Tibial artery (tissue), 4 donors: ENCODE measurements around the gene NPAS3.

Experiments
- DNase-seq, 2 donors: peaks; one replicate each; pipeline ENCODE4 v3.0.0-alpha.2; 2019
- H3K27ac ChIP-seq, 2 donors: fragments of 200-600 bp; sonication (generic) in 1 of 2; 1 replicate in 1 of 2; 2 replicates in 1 of 2; pipeline ENCODE4 v1.5.1; 2018 to 2019; ENCODE audit warnings: mild to moderate bottlenecking in 1 of 2
- H3K27me3 ChIP-seq, 2 donors: fragments of 200-600 bp; sonication (generic) in 1 of 2; one replicate each; pipeline versions ENCODE4 v1.5.1 to v1.6.0; 2016 to 2019
- H3K36me3 ChIP-seq, 3 donors: fragments of 200-600 bp; sonication (generic) in 2 of 3; one replicate each; pipeline ENCODE4 v1.5.1; 2016 to 2019; ENCODE audit warnings: mild to moderate bottlenecking in 2 of 3
- H3K4me1 ChIP-seq, 4 donors: fragments of 200-600 bp; sonication (generic) in 2 of 4; 1 replicate in 3 of 4; 2 replicates in 1 of 4; pipeline ENCODE4 v1.5.1; 2016 to 2019
- H3K4me3 ChIP-seq, 2 donors: fragments of 200-600 bp; sonication (generic) in 1 of 2; 1 replicate in 1 of 2; 2 replicates in 1 of 2; pipeline ENCODE4 v1.5.1; 2018 to 2019; ENCODE audit warnings: mild to moderate bottlenecking in 2 of 2
- H3K9me3 ChIP-seq, 3 donors: fragments of 200-600 bp; sonication (generic) in 1 of 3; one replicate each; pipeline ENCODE4 v1.5.1; 2016 to 2019
- CTCF ChIP-seq, 2 experiments: fragments of 200-600 bp in 1 of 2; fragments of 450-650 bp in 1 of 2; IDR thresholded peaks; one replicate each; pipeline ENCODE4 v1.5.1; 2017 to 2019; ENCODE audit warnings: antibody characterized with exemption in 2 of 2, mild to moderate bottlenecking in 1 of 2, moderate library complexity in 1 of 2
- intact Hi-C: fragments of 100-400 bp; cut with DNase I; formaldehyde crosslinking; loops from one replicate; pipeline ENCODE4 v1.15.0; 2023; ENCODE audit warnings: low total_unique reads

NPAS3 gene

GRCh38 chr14:33483110-33483509, 544.4 kb downstream of the NPAS3 start:
- Histone ChIP-seq H3K4me1 (no peaks in the 10 kb centered on the region), H3K27ac (no peak overlapping the region), H3K36me3 (no peaks in the 10 kb centered on the region), H3K9me3 (no peaks in the 10 kb centered on the region), H3K27me3 (no peaks in the 10 kb centered on the region), H3K4me3 (no peak overlapping the region)
- intact Hi-C loops = no loop called here
- TF ChIP-seq CTCF (IDR thresholded peaks at IDR 0.05) = no peak
- DNase-seq = no peak

DNA sequence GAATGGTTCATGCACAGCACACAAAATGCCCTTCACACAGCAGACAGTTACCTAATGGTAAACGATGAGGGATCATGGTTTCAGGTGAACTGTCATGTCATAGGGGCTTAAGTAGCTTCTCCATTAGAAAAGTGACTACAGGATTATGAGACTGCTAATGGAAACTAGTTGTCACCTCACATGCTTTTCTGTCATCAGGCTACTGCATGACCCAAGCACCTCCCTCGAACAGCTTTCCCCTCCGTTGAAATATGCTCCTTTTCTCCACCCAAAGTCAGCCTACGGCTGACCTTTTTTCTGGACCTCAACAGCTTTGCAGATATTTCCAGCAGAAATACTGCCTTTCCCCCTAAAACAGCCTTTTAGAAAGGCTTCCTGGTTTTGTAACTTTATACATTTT, 544.9 kb downstream of the NPAS3 start:
- H3K4me1 ChIP-seq = no peaks in the 10 kb centered on the region
- intact Hi-C loops = no loop called here
- H3K27me3 ChIP-seq = no peaks in the 10 kb centered on the region
- H3K4me3 ChIP-seq = no peak overlapping the region
- no peaks in the 10 kb centered on the region for H3K36me3 ChIP-seq
- no peak overlapping the region for H3K27ac ChIP-seq
- H3K9me3 ChIP-seq = no peaks in the 10 kb centered on the region
- DNase-seq = no peak
- TF ChIP-seq CTCF (IDR thresholded peaks at IDR 0.05) = no peak

DNA sequence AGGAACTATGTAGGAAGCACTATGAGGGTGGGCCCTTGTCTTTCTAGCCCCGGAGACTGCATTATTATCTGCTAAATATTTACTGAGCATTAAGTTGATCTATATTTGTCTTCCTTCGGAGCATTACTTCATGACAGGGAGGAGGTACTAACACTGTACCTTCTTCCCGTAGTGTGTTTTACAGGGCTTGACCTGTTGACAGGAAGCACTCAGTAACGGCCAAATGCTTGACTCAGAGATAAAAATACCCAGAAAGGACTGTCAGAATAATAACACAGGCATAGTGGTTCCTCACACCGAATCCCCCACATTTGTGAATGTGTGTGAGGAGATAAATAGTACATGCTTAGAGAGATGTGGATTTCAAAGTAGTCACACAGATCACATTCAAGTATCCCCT, 545.6 kb downstream of the NPAS3 start:
- Histone ChIP-seq H3K27me3 (no peaks in the 10 kb centered on the region), H3K36me3 (no peaks in the 10 kb centered on the region), H3K9me3 (no peaks in the 10 kb centered on the region), H3K27ac (no peak overlapping the region), H3K4me1 (no peaks in the 10 kb centered on the region), H3K4me3 (no peak overlapping the region)
- no peak for TF ChIP-seq CTCF (IDR thresholded peaks at IDR 0.05)
- DNase-seq = no peak
- intact Hi-C loops = no loop called here

DNA sequence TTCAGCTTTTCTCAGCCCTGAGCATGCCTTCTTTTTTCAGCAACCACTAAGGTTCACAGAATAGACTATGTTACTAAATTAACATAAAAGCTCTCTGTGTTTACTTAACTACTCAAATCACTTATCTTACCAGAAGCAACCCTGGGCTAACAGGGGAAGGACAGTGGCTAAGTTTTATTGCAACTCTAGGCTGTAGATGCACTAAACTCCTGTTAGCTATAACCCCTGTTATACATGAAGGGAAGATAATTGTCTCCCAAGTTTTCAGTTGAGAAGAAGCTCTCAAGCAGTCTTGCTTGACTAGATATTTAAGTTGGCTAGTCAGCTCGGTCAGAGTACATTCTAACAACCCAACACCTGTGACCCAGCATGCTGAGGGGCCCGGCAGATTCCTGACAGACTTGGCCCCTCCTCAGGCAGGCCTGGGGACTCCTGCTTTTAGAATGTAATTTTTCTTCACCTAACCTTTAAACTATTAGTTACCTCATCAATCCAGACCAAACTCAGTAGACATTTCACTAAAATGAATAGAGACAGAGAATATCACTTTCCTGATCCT, 547.7 kb downstream of the NPAS3 start:
- no peak for DNase-seq
- no peak for TF ChIP-seq CTCF (IDR thresholded peaks at IDR 0.05)
- no peak overlapping the region for H3K27ac ChIP-seq

GRCh38 chr14:33488582-33488981, 549.9 kb downstream of the NPAS3 start:
- no peaks in the 10 kb centered on the region for H3K4me1 ChIP-seq
- DNase-seq = no peak

More for the DNA sequence above, 547.7 kb downstream of the NPAS3 start:
- H3K4me3 ChIP-seq = no peak overlapping the region
- no peaks in the 10 kb centered on the region for H3K27me3 ChIP-seq
- intact Hi-C loops = no loop called here
- H3K4me1 ChIP-seq = no peaks in the 10 kb centered on the region
- no peaks in the 10 kb centered on the region for H3K36me3 ChIP-seq
- H3K9me3 ChIP-seq = no peaks in the 10 kb centered on the region

More at GRCh38 chr14:33488582-33488981, 549.9 kb downstream of the NPAS3 start:
- no peaks in the 10 kb centered on the region for H3K9me3 ChIP-seq
- no peak overlapping the region for H3K27ac ChIP-seq
- no peaks in the 10 kb centered on the region for H3K36me3 ChIP-seq
- no peaks in the 10 kb centered on the region for H3K27me3 ChIP-seq
- H3K4me3 ChIP-seq = no peak overlapping the region
- intact Hi-C loops = no loop called here
- no peak for TF ChIP-seq CTCF (IDR thresholded peaks at IDR 0.05)
